GM21360 (cell line): ENCODE data around the gene HRH1.
"Not testable (repeated sequence)": the region's sequence is repeated elsewhere in the genome, so short reads cannot be mapped to it uniquely, and the experiment has no call there.

Source experiments
- ATAC-seq: cut with Tn5 transposase; IDR thresholded peaks from one replicate; pipeline ENCODE4 v1.9.1; 2021; ENCODE audit warnings: mild to moderate bottlenecking, moderate library complexity; ENCODE audit not compliant: unreplicated experiment

The HRH1 gene

DNA sequence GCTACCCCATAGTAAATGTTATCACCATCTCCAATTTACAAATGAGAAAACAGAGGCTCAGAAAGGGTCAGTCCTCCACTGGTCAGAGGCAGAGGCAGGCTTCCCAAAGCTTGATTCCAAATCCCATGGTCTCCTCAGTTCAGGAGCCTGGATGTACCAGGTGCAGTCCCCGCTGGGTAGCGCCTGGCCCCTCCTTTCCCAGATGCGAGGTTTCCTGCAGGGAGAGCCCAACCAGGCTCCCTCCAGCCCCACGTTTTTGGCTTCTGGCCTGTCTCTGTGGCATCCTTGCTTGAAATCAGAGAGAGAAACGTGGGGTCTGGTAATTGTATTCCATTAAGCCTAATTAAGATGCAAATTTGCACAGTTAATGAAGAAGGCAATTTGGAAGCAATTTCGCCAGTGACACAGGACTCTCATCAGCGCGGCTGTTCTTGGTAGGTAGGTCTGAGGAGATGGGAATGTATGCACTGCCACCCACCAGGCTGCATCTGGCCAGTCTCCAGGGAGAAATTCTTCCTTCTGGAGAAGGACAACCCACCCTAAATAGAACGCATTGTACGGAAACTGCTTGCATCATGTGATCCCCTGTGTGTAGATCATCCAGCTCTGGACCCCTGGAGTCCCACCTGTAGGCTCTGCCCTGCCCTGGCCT, 50.5 kb downstream of the HRH1 start:
- no peak for ATAC-seq

DNA sequence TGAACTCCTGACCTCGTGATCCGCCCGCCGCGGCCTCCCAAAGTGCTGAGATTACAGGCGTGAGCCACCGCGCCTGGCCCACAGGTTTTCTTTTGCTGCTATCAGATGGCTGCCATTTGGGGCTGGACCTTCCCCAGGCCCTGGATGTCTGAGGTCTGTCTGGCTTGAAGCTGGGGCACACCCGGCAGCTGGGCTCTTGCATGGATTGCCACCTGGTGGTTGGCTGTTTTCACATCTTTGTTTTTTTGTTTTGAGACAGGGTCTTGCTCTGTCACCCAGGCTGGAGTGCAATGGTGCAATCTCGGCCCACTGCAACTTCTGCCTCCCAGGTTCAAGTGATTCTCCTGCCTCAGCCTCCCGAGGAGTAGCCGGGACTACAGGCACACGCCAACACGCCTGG, 51.6 kb downstream of the HRH1 start:
- not testable (repeated sequence) for ATAC-seq

DNA sequence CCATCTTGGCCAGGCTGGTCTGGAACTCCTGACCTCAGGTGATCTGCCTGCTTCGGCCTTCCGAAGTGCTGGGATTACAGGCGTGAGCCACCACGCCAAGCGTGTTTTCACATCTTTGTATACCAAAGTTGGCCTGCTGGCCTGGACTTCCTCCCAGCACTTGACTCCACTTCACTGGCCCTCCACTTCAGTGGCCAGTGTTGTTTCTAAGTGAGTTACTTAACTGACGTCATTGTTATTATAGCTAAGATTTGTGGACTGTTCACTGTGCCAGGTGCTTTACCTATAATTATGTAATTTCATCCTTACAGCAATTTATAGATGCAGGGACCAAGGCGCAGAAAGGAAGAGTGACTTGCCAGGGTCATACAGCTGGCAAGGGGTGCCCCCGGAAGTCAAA, 52.0 kb downstream of the HRH1 start:
- no peak for ATAC-seq

DNA sequence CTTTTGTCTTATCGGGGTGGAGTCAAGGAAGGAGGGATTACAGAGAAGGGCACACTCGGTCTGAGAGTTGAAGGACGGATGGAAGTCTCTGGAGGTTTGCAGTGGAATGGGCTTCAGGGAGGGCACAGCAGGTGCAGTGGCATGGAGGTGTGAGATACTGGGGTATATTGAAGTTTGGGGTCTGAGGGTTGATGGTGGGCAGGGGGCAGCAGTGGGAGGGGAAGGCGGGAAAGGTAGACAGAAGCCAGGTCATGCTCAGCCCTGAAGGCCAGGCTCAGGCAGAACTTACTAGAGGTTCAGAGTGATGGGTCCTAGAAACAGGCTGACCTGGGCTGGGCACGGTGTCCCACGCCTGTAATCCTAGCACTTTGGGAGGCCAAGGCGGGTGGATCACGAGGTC, 52.7 kb downstream of the HRH1 start:
- ATAC-seq: no peak

DNA sequence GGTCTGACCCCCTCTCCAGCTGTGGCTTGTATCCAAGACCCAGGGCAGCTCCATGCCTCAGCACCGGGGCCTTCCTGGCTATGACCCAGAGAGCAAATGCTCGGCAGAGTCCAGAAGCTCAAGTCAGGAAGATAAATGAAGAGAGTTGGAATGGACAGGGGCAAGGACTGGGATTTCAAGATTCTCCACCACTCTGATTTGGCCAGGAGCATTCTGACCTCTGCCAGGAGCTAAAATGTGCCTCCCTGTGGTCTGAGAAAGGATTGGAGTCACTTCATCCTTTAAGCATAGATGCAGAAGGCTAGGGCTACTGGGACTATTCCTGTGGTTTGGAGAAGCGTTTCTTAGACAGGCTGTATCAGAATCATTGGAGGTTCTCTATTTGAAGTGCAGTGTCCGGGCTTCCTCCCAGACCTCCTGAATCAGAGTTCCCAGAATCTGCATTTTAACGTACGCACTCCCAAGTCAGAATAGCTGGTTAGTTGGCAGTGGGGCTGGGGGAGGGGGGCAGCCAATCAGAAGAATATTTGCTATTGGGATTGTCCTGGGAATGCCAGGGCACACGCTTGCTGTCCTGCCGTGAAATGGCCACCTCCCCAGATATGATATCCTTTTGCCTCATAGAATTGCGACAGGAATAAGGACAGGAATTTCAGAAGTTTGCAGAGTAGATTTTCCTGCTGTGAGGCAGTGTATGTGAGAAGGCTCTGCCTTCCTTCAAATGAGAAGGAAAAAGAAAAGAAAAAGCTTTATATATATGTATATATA, 57.4 kb downstream of the HRH1 start:
- no peak for ATAC-seq

DNA sequence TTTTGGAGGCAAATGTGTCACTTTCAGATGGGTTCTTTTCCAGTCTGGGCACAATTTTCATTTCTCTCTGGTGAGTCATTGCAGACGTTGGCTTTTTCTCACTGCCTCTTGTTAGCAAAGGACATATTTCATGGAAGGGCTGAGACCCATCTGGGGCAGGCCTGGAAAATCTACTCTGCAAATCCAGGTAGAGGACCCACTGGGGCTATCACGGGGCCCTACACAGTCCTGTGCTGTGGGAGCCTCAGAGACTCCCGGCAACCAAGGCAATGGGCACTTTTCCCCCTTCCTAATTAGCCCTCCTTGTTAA, 58.0 kb downstream of the HRH1 start:
- no peak for ATAC-seq

DNA sequence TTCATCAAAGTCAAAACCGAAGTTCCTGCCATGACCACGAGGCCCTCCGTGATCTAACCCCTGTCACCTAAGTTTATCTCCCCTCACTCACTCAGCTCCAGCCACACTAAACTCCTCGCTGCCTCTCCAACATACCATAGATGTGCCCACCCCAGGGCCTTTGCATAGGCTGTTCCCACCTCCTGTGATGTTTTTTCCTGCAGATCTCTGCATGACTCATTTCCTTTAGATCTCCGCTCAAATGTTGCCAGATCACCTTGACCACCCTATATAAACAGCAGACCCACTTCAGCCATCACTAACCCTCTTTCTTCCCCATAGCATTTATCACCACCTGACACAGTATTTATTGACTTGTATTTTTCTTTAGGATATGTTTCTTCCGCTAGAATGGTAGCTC, 58.5 kb downstream of the HRH1 start:
- ATAC-seq: no peak

DNA sequence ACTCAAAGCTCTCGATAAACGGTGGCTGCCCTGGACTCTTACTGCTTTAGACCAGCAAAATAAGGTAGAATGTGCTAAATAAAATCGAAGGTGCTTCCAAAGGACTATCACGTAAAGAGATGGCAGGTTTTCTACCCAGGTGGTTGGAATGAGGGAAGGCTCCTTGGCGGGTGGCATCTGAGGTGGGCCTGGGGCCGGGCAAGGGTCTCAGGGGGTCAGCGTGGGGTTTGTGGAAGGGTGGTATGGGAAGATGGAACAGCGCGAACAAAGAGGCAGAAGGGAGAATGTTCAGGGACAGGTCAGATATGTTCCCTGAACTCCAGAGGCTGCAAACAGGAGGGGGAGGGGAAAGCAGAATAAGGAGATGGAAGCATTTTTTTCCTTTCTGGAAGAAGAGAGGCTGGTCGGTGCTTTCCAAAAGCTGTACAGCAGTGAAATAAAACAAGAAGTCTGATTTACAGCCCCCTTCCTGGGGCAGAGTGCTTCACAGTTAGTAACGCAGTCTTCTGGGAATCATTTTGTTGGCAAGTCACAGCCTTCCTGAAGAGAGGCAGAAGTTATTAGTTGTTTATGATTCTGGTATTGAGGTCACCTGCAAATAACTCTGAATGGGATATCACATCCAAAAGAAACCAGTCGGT, 59.6 kb downstream of the HRH1 start:
- no peak for ATAC-seq

DNA sequence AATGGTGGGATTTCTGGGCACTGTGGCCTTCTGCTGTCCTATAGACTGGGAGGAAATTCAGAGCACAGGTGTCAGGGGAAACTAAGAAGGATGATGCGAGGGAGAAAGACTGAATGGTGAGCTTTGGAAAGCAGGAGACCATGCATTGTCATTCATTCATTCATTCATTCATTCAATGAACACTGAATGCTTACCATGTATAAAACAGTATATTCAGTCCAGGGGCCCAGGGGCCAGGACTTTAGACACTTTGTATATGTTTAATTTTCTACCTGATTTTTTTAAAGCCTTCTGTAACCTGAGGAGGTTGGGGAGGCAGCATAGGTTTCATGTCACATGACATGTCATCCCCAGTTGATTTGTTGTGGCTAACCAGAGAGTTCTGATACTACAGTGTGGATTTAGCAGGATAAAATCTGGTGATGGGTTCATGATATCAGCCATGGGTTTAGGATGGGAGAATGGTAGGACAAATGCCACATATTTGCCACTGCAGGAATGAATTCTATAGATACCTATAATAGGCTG, 60.2 kb downstream of the HRH1 start:
- no peak for ATAC-seq

DNA sequence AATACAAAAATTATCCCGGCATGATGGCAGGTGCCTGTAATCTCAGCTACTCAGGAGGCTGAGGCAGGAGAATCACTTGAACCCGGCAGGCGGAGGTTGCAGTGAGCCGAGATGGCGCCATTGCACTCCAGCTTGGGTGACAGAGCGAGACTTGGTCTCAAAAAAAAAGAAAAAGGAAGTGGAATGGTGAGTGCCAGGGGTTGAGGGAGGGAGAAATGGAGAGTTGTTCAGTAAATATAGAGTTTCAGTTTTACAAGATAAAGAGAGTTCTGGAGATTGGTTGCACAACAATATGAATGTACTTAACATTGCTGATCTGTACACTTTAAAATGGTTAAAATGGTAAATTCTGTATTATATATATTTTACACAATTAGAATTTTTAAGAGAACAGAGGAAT, 63.1 kb downstream of the HRH1 start:
- not testable (repeated sequence) for ATAC-seq

DNA sequence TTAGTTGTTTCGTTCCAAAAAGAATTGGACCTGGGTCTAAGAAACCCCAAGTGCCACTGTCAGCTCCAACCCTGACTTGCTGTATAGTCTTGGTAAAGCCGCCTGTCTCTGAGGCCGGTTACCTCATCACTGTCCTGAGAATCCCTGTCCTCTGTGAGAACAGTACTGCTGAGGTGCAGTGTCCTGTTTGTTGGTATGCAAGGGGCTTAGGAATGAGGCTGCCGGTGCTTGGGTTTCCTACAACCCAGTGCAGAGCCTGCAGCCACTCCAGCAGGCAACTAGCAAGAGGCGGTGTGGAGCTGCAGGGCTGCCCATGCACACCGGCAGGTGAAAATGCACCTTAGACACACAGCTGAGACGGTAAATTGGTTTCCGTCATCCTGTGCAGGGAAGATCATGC, 65.9 kb downstream of the HRH1 start:
- no peak for ATAC-seq

DNA sequence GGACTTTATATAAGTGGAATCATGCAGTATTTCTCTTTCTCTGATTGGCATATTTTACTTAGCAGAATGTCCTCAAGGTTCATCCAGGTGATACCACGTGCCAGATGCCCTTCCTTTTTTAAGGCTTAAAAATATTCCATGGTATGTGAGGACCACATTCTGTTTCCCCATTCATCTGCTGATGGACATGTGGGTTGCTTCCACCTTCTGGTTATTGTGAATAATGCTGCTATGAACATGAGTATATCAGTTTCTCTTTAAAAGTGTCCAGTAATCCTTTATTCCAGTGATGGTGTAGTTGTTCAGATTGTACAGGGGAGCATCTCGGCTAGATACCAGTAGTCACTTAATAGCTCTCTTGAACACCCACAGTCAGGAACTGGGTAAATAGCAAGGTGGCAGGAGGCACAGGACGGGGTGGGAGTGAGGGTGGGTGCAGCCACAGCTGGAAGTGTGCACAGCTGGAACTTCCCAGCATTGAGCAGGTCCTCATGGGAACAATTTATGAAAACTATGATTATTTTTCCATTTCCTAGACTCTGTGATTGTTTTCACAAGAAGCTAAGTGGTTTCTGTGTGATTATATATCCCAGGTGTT, 67.6 kb downstream of the HRH1 start:
- ATAC-seq: no peak

DNA sequence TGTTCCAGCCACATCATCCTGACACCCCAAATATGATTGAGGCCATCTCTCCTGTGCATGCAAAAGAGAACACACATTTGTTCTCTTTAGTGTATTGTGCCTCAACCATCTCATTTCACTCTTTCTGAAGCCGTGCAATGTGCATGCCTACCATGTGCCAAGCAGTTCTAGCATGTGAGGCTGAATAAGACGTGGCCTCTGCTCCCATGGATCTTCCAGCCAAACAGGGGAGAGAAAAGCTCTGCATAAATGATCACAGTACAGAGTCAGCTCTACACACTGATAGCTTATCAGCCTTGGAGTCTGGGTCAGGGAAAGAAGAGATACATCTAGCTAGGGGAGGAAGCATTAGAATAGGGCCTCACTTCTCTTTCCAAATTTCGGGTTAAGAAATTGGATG, 69.7 kb downstream of the HRH1 start:
- ATAC-seq: no peak

DNA sequence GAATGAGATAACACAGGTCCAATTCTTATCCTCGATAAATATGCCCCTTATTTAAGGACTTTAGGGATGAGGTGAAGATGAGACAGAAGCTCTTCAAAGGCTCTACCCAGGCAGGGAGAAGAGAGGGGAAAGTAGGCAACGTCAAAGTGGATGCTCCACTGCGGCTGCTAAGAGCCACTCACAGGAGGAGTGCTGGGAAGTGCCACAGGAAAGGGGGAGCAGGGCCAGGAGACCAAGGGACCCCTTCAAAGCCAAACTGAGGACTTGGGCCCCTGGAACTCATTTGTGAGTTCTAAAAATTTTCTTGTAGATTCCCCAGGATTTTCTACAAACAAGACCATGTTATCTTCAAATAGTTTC, 70.6 kb downstream of the HRH1 start:
- no peak for ATAC-seq

DNA sequence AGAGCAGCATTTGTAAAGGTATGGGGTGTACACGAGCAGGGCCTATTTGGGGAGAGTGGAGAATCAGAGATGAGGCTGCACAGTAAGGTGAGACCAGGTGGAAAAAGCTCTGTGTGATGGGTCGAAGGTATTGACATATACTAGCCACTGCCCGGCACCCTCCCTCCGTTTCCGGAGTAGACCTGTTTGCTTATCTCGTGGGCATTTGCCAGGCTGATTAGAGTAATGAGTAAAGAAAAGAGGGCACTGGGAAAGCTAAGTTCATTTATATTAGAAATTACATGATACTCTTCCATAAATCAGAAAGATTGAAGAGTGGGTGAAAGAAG, 71.7 kb downstream of the HRH1 start:
- ATAC-seq: no peak

DNA sequence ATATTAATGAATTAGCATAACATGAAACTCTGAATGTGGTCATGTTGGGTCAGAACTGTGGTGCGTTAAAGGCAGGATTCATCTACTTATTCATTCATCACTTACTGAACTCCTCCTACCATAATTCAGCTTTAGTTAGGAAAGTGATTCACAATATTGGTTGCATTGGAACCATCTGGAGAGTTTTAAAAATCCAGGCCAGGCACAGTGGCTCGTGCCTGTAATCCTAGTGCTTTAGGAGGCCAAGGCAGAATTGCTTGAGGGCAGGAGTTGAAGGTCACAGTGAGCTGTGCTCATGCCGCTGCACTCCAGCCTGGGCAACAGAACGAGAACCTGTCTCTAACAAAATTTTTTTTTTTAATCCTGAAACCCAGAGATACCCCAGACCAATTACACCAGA, 73.7 kb downstream of the HRH1 start:
- no peak for ATAC-seq

DNA sequence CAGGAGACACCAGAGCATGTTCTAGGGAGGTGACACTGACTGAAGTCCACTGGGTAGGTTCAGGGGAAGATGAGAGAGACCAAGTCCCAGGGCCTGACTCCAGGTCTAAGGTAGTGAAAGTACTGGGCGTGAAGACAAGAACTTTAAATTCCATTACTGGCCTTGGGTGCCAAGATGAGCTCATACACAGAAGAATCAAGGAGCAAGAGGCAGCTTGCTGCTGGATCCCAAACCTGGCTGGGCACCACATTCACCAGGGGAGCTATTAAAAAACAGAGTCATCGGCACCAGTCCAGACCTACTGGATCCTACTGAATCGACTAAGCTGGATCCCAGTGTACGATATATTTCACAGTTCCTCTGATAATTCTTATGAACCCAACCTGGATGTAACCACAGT, 75.8 kb downstream of the HRH1 start:
- no peak for ATAC-seq

DNA sequence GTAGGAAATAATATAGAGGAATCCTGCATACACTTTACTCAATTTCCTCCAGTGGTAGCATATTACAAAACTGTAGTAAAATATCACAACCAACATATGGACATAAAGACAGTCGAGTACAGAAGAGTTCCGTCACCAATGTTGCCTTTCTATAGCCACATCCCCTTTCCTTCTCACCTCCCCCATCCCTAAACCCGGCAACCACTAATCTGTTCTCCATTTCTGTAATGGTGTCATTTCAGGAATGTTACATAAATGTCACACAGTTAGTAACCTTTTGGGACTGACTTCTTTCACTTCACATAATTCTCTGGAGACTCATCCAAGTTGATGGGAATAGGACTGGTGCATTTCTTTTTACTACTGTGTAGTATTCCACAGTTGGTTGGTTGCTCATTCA, 76.5 kb downstream of the HRH1 start:
- no peak for ATAC-seq

DNA sequence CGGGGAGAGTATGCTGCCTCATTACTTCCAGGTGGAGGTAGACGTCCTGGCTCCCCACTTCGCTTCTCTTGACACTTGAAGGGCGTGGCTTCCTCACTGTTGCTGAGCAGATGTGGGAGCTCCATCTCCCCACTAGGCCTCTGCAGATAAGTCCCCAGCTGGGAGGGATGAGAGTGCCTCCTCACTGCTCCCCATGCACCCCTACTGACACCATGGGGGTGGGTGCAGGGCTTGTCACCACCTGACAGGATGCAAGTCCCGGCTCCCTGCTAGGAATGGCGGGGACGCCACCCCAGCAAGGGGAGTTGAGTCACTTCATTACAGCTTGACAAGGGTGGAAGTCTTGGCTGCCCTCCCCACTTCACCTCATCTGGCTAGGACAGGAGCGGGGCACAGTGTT, 81.1 kb downstream of the HRH1 start:
- no peak for ATAC-seq

DNA sequence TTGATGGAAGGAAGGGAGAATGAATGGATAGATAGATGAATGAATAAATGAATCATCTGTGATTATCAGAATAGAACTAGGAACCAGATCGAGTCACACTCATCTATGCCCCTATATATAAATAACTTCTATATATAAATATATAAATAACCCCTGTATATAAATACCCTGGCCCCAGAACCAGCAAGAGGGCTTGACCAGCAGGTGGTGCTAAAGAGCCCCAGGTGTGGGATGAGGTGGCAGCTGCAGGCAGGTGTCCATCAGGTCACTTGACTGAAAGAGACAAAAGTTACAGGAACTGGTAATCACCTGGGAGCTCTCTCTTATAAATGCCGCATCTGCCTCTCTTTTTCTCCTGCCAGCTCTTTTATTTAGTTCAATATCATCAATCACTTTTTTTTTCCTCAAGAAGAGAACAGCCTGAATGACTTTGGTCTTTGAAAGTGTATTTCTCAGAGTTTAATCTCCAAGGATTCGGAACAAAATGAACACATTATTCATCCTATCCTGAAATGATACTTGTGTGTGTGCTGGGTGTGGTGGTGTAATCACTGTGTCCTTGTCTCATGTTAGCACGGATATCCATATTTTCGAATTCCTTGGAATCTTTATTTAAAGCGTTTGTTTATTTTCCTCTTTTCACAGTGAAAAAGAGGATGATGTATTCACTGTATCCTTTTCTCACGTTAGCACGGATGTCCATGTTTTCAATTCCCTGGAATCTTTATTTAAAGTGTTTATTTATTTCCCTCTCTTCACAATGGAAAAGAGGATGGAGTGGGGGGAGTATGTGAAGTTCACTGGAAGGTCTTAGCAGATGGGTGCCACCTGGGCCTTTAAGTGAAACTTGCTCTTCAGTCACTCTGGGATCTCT, 82.5 kb downstream of the HRH1 start:
- no peak for ATAC-seq

DNA sequence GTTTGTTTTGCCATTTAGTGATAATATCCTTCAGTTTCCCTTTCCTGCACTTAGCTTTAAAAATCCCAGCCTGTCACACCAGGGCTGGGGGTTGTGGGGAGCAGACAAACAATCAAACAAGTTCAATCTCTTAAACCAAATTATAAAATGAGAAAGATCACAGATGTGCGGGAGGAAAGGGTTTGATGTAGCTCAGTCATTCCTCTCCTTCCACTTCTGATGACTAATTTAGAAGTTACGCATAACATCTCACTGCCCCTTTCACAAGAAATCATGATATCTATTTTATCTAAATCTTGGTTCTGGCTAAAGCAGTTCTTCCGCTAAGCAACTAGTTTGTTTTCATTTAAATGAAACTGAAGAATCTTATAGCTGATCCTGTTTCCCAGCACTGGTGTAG, 83.8 kb downstream of the HRH1 start:
- no peak for ATAC-seq
